Lower leg skin (tissue), 4 donors: ENCODE measurements around the gene MPRIP. TPM values are rescaled to one million over a fixed set of nuclear protein-coding genes. Genes with fewer than 3 reads are reported as not detected.

Source experiments
- DNase-seq, 2 donors: peaks; one replicate each; pipeline ENCODE4 v3.0.0-alpha.2; 2019; ENCODE audit warnings: low spot score in 2 of 2
- H3K4me3 ChIP-seq: fragments of 200-600 bp; sonication (generic); 2 replicates; pipeline ENCODE4 v1.5.1; 2017; ENCODE audit warnings: mild to moderate bottlenecking, low read depth; ENCODE audit not compliant: poor library complexity, severe bottlenecking
- CTCF ChIP-seq, 3 donors: fragments of 450-650 bp; IDR thresholded peaks; one replicate each; pipeline ENCODE4 v1.5.1; 2016; ENCODE audit warnings: antibody characterized with exemption in 3 of 3, mild to moderate bottlenecking in 3 of 3, moderate library complexity in 2 of 3
- POLR2A ChIP-seq, 2 donors: fragments of 450-650 bp; IDR thresholded peaks; one replicate each; pipeline ENCODE4 v1.6.1; 2016 to 2017; ENCODE audit warnings: antibody characterized with exemption in 2 of 2, mild to moderate bottlenecking in 1 of 2, moderate library complexity in 1 of 2
- WGBS, 2 donors: methylation state at CpG; one replicate each; pipeline ENCODE4 v1.1.5; 2018; 5-methylcytosine and 5-hydroxymethylcytosine counted together
- intact Hi-C: fragments of 100-400 bp; cut with DNase I; formaldehyde crosslinking; loops from one replicate; pipeline ENCODE4 v1.15.0; 2023; ENCODE audit warnings: low total_unique reads
- total RNA-seq, 4 donors: library from RNA; depleted of rRNA; stranded (reverse); fragments of >200 nt; gene quantifications; one replicate each; pipeline ENCODE4 v1.1.0, GENCODE V29; 2016

The MPRIP gene
- total RNA-seq, 4 donors from 2014 or later, result 128 to 217 (median 141) TPM

DNA sequence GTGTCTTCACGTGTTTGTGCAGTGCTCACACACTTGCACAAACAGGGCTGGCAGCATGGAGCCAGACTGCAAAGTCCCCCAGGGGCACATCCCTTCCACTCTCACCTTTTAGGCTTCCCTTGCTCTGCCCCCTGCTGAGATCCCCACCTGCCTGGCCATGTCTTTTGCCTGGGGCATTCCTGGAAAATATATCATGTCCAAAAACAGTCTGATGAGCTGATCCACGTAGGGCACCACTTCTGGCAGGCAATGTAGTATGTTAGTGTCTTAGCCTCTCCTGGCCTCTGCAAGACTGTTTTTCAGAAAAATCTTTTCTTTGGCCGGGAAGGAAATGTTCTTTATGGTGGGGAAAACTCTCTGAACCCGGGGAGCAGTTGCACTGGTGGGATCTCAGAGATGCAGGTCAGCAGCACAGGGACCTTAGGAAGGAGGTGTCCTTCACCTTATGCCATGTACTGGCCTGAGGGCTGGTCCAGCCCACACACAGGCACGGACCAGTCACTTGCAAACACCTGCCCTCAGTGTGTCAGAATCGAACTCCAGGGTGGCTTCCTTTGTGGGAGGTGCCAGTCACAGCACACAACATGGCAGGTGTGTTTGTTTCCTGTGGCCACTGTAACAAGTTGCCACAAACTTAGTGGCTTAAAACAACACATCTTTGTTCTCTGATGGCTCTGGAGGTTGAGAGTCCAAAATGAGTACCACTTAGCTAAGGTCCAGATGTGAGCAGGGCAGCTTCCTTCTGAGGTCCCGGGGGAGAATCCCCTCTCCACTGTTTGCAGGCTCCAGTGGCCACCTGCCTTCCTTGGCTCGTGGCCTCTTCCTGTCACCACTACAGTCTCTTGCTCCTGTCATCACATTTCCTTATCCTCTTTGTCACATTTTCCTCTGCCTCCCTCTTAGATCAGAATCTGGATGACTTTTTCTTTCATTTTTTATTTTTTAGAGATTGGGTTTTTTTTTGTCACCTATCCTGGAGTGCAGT lies 46.6 kb downstream of the MPRIP start:
- intact Hi-C loops, result no loop called here
- WGBS, 2 donors, result 45 to 57% methylated on average over 8 of the region's 8 CpGs
- no peak for TF ChIP-seq CTCF (IDR thresholded peaks at IDR 0.05)
- no peak for TF ChIP-seq POLR2A (IDR thresholded peaks at IDR 0.05)
- H3K4me3 ChIP-seq, result no peak overlapping the region
- DNase-seq, result peak in 1 of 2 donors; percentile 78

- WGBS, 2 donors, result 85 to 89% methylated on average over 18 of the region's 18 CpGs
- TF ChIP-seq POLR2A (IDR thresholded peaks at IDR 0.05), result no peak
- TF ChIP-seq CTCF (IDR thresholded peaks at IDR 0.05), result no peak
- no peak overlapping the region for H3K4me3 ChIP-seq
- intact Hi-C loops, result no loop called here
- peak in 1 of 2 donors; percentile 76 for DNase-seq
These were observed 47.8 kb downstream of the MPRIP start for GRCh38 chr17:17089796-17090641.

- peak in 1 of 2 donors; percentile 81 for DNase-seq
- no peak overlapping the region for H3K4me3 ChIP-seq
- WGBS, 2 donors, result 61% methylated on average over 11 of the region's 11 CpGs
- intact Hi-C loops, result no loop called here
- TF ChIP-seq CTCF (IDR thresholded peaks at IDR 0.05) (no peak), POLR2A (IDR thresholded peaks at IDR 0.05) (no peak)
These were observed 48.4 kb downstream of the MPRIP start for GRCh38 chr17:17090642-17091103.

DNA sequence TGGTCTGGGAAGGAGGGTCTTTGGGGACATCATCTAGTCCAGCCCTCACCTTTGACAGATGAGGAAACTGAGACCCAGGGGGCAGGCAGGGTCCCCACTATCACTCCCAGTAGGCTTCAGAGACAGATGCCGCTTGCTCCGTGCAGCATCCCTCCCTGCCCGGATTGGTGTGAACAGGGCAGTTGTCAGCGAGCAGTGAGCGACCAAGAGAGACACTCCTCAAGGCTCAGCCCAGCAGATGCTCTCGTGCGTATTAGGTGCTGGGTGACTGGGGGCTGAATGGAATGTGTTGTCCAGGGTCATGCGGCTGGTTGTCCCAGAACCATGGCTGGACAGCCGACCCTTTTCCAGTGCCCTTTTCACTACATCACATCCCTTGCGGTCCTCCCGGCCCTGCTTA lies 49.0 kb downstream of the MPRIP start:
- H3K4me3 ChIP-seq, result no peak overlapping the region
- 79 to 96% methylated on average over 5 to 11 of the region's 11 CpGs for WGBS, 2 donors
- TF ChIP-seq CTCF (IDR thresholded peaks at IDR 0.05) (no peak), POLR2A (IDR thresholded peaks at IDR 0.05) (no peak)
- no peak for DNase-seq
- intact Hi-C loops, result no loop called here

- intact Hi-C loops, result no loop called here
- DNase-seq, result no peak
- H3K4me3 ChIP-seq, result no peak overlapping the region
- TF ChIP-seq CTCF (IDR thresholded peaks at IDR 0.05), result no peak
- TF ChIP-seq POLR2A (IDR thresholded peaks at IDR 0.05), result no peak
- WGBS, 2 donors, result 83 to 89% methylated on average over 14 of the region's 14 CpGs
These were observed 49.8 kb downstream of the MPRIP start for GRCh38 chr17:17091856-17092756.
